Loucy (cell line): Measurements from ENCODE around the gene PKD1L1.

Experiments
- EZH2phosphoT487 ChIP-seq: fragments of 200-600 bp; IDR thresholded peaks from 2 replicates; pipeline ENCODE4 v1.6.1; 2018; ENCODE audit warnings: antibody characterized with exemption, mild to moderate bottlenecking, moderate library complexity, borderline replicate concordance
- TF ChIP-seq, protein P1 (sequence below): fragments of 200-600 bp; sonication (generic); conservative IDR thresholded peaks from 2 replicates; pipeline ENCODE4 v1.5.1; 2014; ENCODE audit warnings: mild to moderate bottlenecking, antibody characterized with exemption, low read length

GRCh38 chr7:47942132-47942531 is 6.1 kb downstream of the PKD1L1 start:
- TF ChIP-seq, protein P1, sequence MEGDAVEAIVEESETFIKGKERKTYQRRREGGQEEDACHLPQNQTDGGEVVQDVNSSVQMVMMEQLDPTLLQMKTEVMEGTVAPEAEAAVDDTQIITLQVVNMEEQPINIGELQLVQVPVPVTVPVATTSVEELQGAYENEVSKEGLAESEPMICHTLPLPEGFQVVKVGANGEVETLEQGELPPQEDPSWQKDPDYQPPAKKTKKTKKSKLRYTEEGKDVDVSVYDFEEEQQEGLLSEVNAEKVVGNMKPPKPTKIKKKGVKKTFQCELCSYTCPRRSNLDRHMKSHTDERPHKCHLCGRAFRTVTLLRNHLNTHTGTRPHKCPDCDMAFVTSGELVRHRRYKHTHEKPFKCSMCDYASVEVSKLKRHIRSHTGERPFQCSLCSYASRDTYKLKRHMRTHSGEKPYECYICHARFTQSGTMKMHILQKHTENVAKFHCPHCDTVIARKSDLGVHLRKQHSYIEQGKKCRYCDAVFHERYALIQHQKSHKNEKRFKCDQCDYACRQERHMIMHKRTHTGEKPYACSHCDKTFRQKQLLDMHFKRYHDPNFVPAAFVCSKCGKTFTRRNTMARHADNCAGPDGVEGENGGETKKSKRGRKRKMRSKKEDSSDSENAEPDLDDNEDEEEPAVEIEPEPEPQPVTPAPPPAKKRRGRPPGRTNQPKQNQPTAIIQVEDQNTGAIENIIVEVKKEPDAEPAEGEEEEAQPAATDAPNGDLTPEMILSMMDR: no peak
- TF ChIP-seq EZH2phosphoT487: no peak
